ENCODE measurements around the gene MRPS18A.
A peak's percentile ranks its signal among the peaks of the same experiment; 100 is the strongest.
"Not testable (repeated sequence)": the region's sequence is repeated elsewhere in the genome, so short reads cannot be mapped to it uniquely, and the experiment has no call there.

Gene MRPS18A

GRCh38 chr6:43645613-43645964 lies 42.0 kb downstream of the MRPS18A start:
- H3K4me3 ChIP-seq (ENCODE audit: low read length): peak overlapping the region; percentile 64
- no peak for DNase-seq (ENCODE audit: low read depth)
- TF ChIP-seq CTCF (conservative IDR thresholded peaks at IDR 0.05; ENCODE audit: low read length): no peak

- peak within 1 kb of the TSS; percentile 64 for H3K4me3 ChIP-seq (ENCODE audit: low read length)
- peak; percentile 39 for DNase-seq (ENCODE audit: low read depth)
- TF ChIP-seq CTCF (conservative IDR thresholded peaks at IDR 0.05; ENCODE audit: low read length): no peak
Observed at GRCh38 chr6:43644940-43645612, 42.5 kb downstream of the MRPS18A start, which contains the start of gene RSPH9. Gene RSPH9 (plus strand): TSS chr6:43645036. CDS start chr6:43645099, 63 bp downstream.

- no peak overlapping the region for H3K4me3 ChIP-seq (ENCODE audit: low read length)
- no peak for TF ChIP-seq CTCF (conservative IDR thresholded peaks at IDR 0.05; ENCODE audit: low read length)
- DNase-seq (ENCODE audit: low read depth): no peak
Observed at GRCh38 chr6:43639984-43640800, 47.4 kb downstream of the MRPS18A start.

GRCh38 chr6:43636308-43636659 lies 51.3 kb downstream of the MRPS18A start:
- peak overlapping the region; percentile 98 for H3K4me3 ChIP-seq (ENCODE audit: low read length)
- DNase-seq (ENCODE audit: low read depth): peak; percentile 15
- TF ChIP-seq CTCF (conservative IDR thresholded peaks at IDR 0.05; ENCODE audit: low read length): no peak

GRCh38 chr6:43635387-43636307 lies 51.9 kb downstream of the MRPS18A start, which contains the start of gene MAD2L1BP:
Gene MAD2L1BP (plus strand): TSS chr6:43635840. CDS start chr6:43635876, 36 bp downstream.
- DNase-seq (ENCODE audit: low read depth): peak; percentile 64
- no peak for TF ChIP-seq CTCF (conservative IDR thresholded peaks at IDR 0.05; ENCODE audit: low read length)
- H3K4me3 ChIP-seq (ENCODE audit: low read length): peak within 1 kb of the TSS; percentile 98

GRCh38 chr6:43634702-43635303 lies 52.8 kb downstream of the MRPS18A start:
- no peak for TF ChIP-seq CTCF (conservative IDR thresholded peaks at IDR 0.05; ENCODE audit: low read length)
- H3K4me3 ChIP-seq (ENCODE audit: low read length): no peak overlapping the region
- DNase-seq (ENCODE audit: low read depth): no peak

- not testable (repeated sequence) for DNase-seq (ENCODE audit: low read depth); H3K4me3 ChIP-seq (ENCODE audit: low read length)
Observed at GRCh38 chr6:43633002-43633401, 54.6 kb downstream of the MRPS18A start.

All from AG10803 (cell line).